Measurements from ENCODE around the gene NAGS.
"Not testable (repeated sequence)": the region's sequence is repeated elsewhere in the genome, so short reads cannot be mapped to it uniquely, and the experiment has no call there.

- TF ChIP-seq POLR2AphosphoS5 (IDR thresholded peaks at IDR 0.05; ENCODE audit: low read depth); CTCF (conservative IDR thresholded peaks at IDR 0.05; ENCODE audit: low read depth in 2 of 2); EZH2 (IDR thresholded peaks at IDR 0.05; ENCODE audit: low read depth, unreplicated experiment); REST (IDR thresholded peaks at IDR 0.05; ENCODE audit: unreplicated experiment); ETS1 (IDR thresholded peaks at IDR 0.05); JUNB (IDR thresholded peaks at IDR 0.05; ENCODE audit: unreplicated experiment); CREB1 (CRISPR knock-in tag; IDR thresholded peaks at IDR 0.05; ENCODE audit: low read depth); EZH2phosphoT487 (IDR thresholded peaks at IDR 0.05; ENCODE audit: unreplicated experiment); STAT1 (IDR thresholded peaks at IDR 0.05; ENCODE audit: unreplicated experiment): not testable (repeated sequence)
Observed at GRCh38 chr17:43972444-43973212, 31.8 kb upstream of the NAGS start.
